CD4-positive, alpha-beta T cell treated with Interleukin-1 beta for 1 hour (primary cell): ENCODE data around the gene MEGF8.

Experiments used
- DNase-seq, 2 donors: peaks; one replicate each; pipeline ENCODE4 v3.0.0-alpha.2; 2020 to 2022

MEGF8 gene

GRCh38 chr19:42392165-42392564 lies 66.7 kb downstream of the MEGF8 start:
- no peak for DNase-seq

- no peak for DNase-seq
Observed at GRCh38 chr19:42394751-42395150, 69.3 kb downstream of the MEGF8 start.

GRCh38 chr19:42396381-42397262 lies 71.2 kb downstream of the MEGF8 start:
- peak; percentile 97 for DNase-seq

GRCh38 chr19:42397263-42398166 lies 72.1 kb downstream of the MEGF8 start:
- no peak for DNase-seq

- DNase-seq = no peak
Observed at GRCh38 chr19:42400404-42400803, 75.0 kb downstream of the MEGF8 start.

- DNase-seq = peak; percentile 70 to 75
Observed at GRCh38 chr19:42401365-42402303, 76.2 kb downstream of the MEGF8 start.

- no peak for DNase-seq
Observed at GRCh38 chr19:42402376-42403116, 77.1 kb downstream of the MEGF8 start.

GRCh38 chr19:42403586-42403985 lies 78.2 kb downstream of the MEGF8 start:
- DNase-seq = no peak

GRCh38 chr19:42406111-42406510 lies 80.7 kb downstream of the MEGF8 start:
- no peak for DNase-seq

GRCh38 chr19:42407085-42407815 lies 81.8 kb downstream of the MEGF8 start:
- no peak for DNase-seq

GRCh38 chr19:42407816-42408175 lies 82.4 kb downstream of the MEGF8 start:
- DNase-seq = no peak

- DNase-seq = no peak
Observed at GRCh38 chr19:42409477-42409876, 84.0 kb downstream of the MEGF8 start.

GRCh38 chr19:42410371-42410770 lies 84.9 kb downstream of the MEGF8 start:
- DNase-seq = no peak

GRCh38 chr19:42411581-42412178 lies 86.2 kb downstream of the MEGF8 start:
- DNase-seq = no peak

GRCh38 chr19:42412227-42412626 lies 86.8 kb downstream of the MEGF8 start:
- no peak for DNase-seq

GRCh38 chr19:42412661-42413076 lies 87.2 kb downstream of the MEGF8 start:
- DNase-seq = no peak

- DNase-seq = no peak
Observed at GRCh38 chr19:42419309-42419708, 93.9 kb downstream of the MEGF8 start.

GRCh38 chr19:42420055-42420544 lies 94.7 kb downstream of the MEGF8 start:
- peak; percentile 76 to 82 for DNase-seq

- no peak for DNase-seq
Observed at GRCh38 chr19:42421101-42421500, 95.7 kb downstream of the MEGF8 start.

- no peak for DNase-seq
Observed at GRCh38 chr19:42421591-42422031, 96.2 kb downstream of the MEGF8 start.
